H9 (cell line): Measurements from ENCODE around the gene CREB3L4. TPM values are rescaled to one million over a fixed set of nuclear protein-coding genes. Genes with fewer than 3 reads are reported as not detected.
A peak's percentile ranks its signal among the peaks of the same experiment; 100 is the strongest.

ENCODE experiments used
- DNase-seq: peaks from one replicate; pipeline ENCODE4 v3.0.0-alpha.2; 2017
- H2AFZ ChIP-seq: one replicate; pipeline ENCODE4 v1.6.1; 2013; ENCODE audit warnings: mild to moderate bottlenecking, low read length, control low read depth, moderate library complexity
- H2AK5ac ChIP-seq: 2 replicates; pipeline ENCODE4 v1.6.1; 2013; ENCODE audit warnings: low read length, control low read depth, mixed read lengths; ENCODE audit not compliant: insufficient read length
- H2BK120ac ChIP-seq: one replicate; pipeline ENCODE4 v1.6.1; 2013; ENCODE audit warnings: low read depth, mild to moderate bottlenecking, low read length, control low read depth, inconsistent platforms; ENCODE audit not compliant: poor library complexity, severe bottlenecking
- H2BK12ac ChIP-seq: 2 replicates; pipeline ENCODE4 v1.6.1; 2013; ENCODE audit warnings: low read length, control low read depth, mixed read lengths, low read depth; ENCODE audit not compliant: insufficient read length
- H2BK15ac ChIP-seq: 2 replicates; pipeline ENCODE4 v1.6.1; 2013; ENCODE audit warnings: low read depth, low read length, control low read depth
- H2BK20ac ChIP-seq: one replicate; pipeline ENCODE4 v1.6.1; 2013; ENCODE audit warnings: low read depth, mild to moderate bottlenecking, low read length, control low read depth, inconsistent platforms; ENCODE audit not compliant: poor library complexity, severe bottlenecking
- H2BK5ac ChIP-seq: 2 replicates; pipeline ENCODE4 v1.6.1; 2013; ENCODE audit warnings: low read length, control low read depth, mixed read lengths; ENCODE audit not compliant: insufficient read length
- H3K14ac ChIP-seq: 2 replicates; pipeline ENCODE4 v1.6.1; 2013; ENCODE audit warnings: low read length, control low read depth; ENCODE audit not compliant: insufficient read depth
- H3K18ac ChIP-seq: 2 replicates; pipeline ENCODE4 v1.6.1; 2013; ENCODE audit warnings: low read depth, mild to moderate bottlenecking, mixed read lengths, low read length, control low read depth; ENCODE audit not compliant: insufficient read length
- H3K23ac ChIP-seq: 2 replicates; pipeline ENCODE4 v1.6.1; 2013; ENCODE audit warnings: low read length, control low read depth, mixed read lengths, low read depth; ENCODE audit not compliant: insufficient read length
- H3K23me2 ChIP-seq: 2 replicates; pipeline ENCODE4 v1.6.1; 2013; ENCODE audit warnings: low read depth, mild to moderate bottlenecking, mixed read lengths, low read length, control low read depth; ENCODE audit not compliant: insufficient read length, poor library complexity, severe bottlenecking
- H3K27ac ChIP-seq: 2 replicates; pipeline ENCODE4 v1.5.1; 2013; ENCODE audit warnings: low read length, control low read depth, mixed read lengths, low read depth; ENCODE audit not compliant: insufficient read length
- H3K27me3 ChIP-seq: 2 replicates; pipeline ENCODE4 v1.6.1; 2013; ENCODE audit warnings: low read length, control low read depth, inconsistent platforms; ENCODE audit not compliant: insufficient read depth
- H3K4ac ChIP-seq: 2 replicates; pipeline ENCODE4 v1.6.1; 2013; ENCODE audit warnings: low read depth, mild to moderate bottlenecking, control low read depth, inconsistent platforms, low read length, moderate library complexity
- H3K4me1 ChIP-seq: 2 replicates; pipeline ENCODE4 v1.6.1; 2013; ENCODE audit warnings: low read length, control low read depth, inconsistent platforms; ENCODE audit not compliant: insufficient read depth
- H3K4me2 ChIP-seq: 2 replicates; pipeline ENCODE4 v1.6.1; 2013; ENCODE audit warnings: low read length, control low read depth, mixed read lengths; ENCODE audit not compliant: insufficient read length, insufficient read depth
- H3K56ac ChIP-seq: 2 replicates; pipeline ENCODE4 v1.6.1; 2013; ENCODE audit warnings: low read depth, mild to moderate bottlenecking, mixed read lengths, low read length, control low read depth; ENCODE audit not compliant: insufficient read length
- H3K79me1 ChIP-seq: 2 replicates; pipeline ENCODE4 v1.6.1; 2013; ENCODE audit warnings: low read depth, mild to moderate bottlenecking, moderate library complexity, low read length, control low read depth, inconsistent platforms; ENCODE audit not compliant: insufficient read depth, poor library complexity, severe bottlenecking
- H3K79me2 ChIP-seq: 2 replicates; pipeline ENCODE4 v1.6.1; 2013; ENCODE audit warnings: low read length, control low read depth, inconsistent platforms; ENCODE audit not compliant: insufficient read depth
- H3K9ac ChIP-seq: 2 replicates; pipeline ENCODE4 v1.6.1; 2013; ENCODE audit warnings: low read length, control low read depth, mixed read lengths; ENCODE audit not compliant: insufficient read length; ENCODE audit errors: extremely low read depth
- H3K9me3 ChIP-seq: one replicate; pipeline ENCODE4 v1.6.1; 2013; ENCODE audit warnings: low read depth, low read length, inconsistent platforms; ENCODE audit not compliant: control insufficient read depth
- H3T11ph ChIP-seq: one replicate; pipeline ENCODE4 v1.6.1; 2013; ENCODE audit warnings: mild to moderate bottlenecking, low read length, control low read depth, inconsistent platforms
- H4K20me1 ChIP-seq: one replicate; pipeline ENCODE4 v1.6.1; 2013; ENCODE audit not compliant: control insufficient read depth, insufficient read length, insufficient read depth
- H4K5ac ChIP-seq: 2 replicates; pipeline ENCODE4 v1.6.1; 2013; ENCODE audit warnings: low read depth, mild to moderate bottlenecking, mixed read lengths, low read length, control low read depth; ENCODE audit not compliant: insufficient read length
- H4K8ac ChIP-seq: replicated peaks from 2 replicates; pipeline ENCODE4 v1.6.1; 2013; ENCODE audit warnings: low read length, control low read depth, mixed read lengths, low read depth; ENCODE audit not compliant: insufficient read length
- H4K91ac ChIP-seq: 2 replicates; pipeline ENCODE4 v1.6.1; 2013; ENCODE audit warnings: low read depth, mild to moderate bottlenecking, moderate library complexity, mixed read lengths, low read length, control low read depth; ENCODE audit not compliant: insufficient read length
- H3K27ac Mint-ChIP-seq, 3 experiments: 2 replicates in 2 of 3; 3 replicates in 1 of 3; pipeline ENCODE4 v1.8.0; 2020 to 2021; ENCODE audit warnings: mixed read lengths in 3 of 3, mild to moderate bottlenecking in 1 of 3, moderate library complexity in 1 of 3
- H3K27me3 Mint-ChIP-seq: 2 replicates; pipeline ENCODE4 v1.8.0; 2021; ENCODE audit warnings: low read depth, mild to moderate bottlenecking, moderate library complexity, mixed read lengths
- H3K36me3 Mint-ChIP-seq, 3 experiments: 2 replicates in 2 of 3; 3 replicates in 1 of 3; pipeline ENCODE4 v1.8.0; 2020 to 2021; ENCODE audit warnings: low read depth in 3 of 3, mixed read lengths in 3 of 3; ENCODE audit not compliant: insufficient read depth in 1 of 3
- H3K4me1 Mint-ChIP-seq, 2 experiments: 2 replicates each; pipeline ENCODE4 v1.8.0; 2020; ENCODE audit warnings: mixed read lengths in 2 of 2
- H3K4me3 Mint-ChIP-seq, 2 experiments: 2 replicates in 1 of 2; 3 replicates in 1 of 2; pipeline ENCODE4 v1.8.0; 2020 to 2021; ENCODE audit warnings: mild to moderate bottlenecking in 2 of 2, mixed read lengths in 2 of 2, moderate library complexity in 1 of 2
- H3K9me3 Mint-ChIP-seq, 2 experiments: 2 replicates in 1 of 2; 3 replicates in 1 of 2; pipeline ENCODE4 v1.8.0; 2020; ENCODE audit warnings: mild to moderate bottlenecking in 2 of 2, mixed read lengths in 2 of 2, moderate library complexity in 1 of 2
- CTCF ChIP-seq: fragments of 200-600 bp; sonication (generic); conservative IDR thresholded peaks from 3 replicates; pipeline ENCODE4 v1.8.0; 2021; ENCODE audit warnings: antibody characterized with exemption, mild to moderate bottlenecking
- WGBS: extraction: QIAGEN DNeasy Blood & Tissue Kit; methylation state at CpG from one replicate; pipeline ENCODE4 v1.1.7; 2013; ENCODE audit warnings: missing lambda C conversion rate, low lambda C conversion rate, mixed read lengths; ENCODE audit not compliant: insufficient read length; ENCODE audit errors: extremely low coverage; 5-methylcytosine and 5-hydroxymethylcytosine counted together
- total RNA-seq: library from RNA; stranded (reverse); gene quantifications from 2 replicates; pipeline ENCODE4 v1.2.1, GENCODE V29; 2021

The CREB3L4 gene
- total RNA-seq, 1 experiment from 2014 or later, result 27.6 TPM

- H3K27ac Mint-ChIP-seq, result peak within 1 kb of the TSS; percentile 97
- no peak within 1 kb of the TSS for H3T11ph ChIP-seq
- no peak within 1 kb of the TSS for H3K27ac ChIP-seq
- H3K36me3 Mint-ChIP-seq, result peaks cover 18 to 36% (median 34%) of the 10 kb centered on the region in 3 experiments
- no peak within 1 kb of the TSS for H2BK120ac ChIP-seq
- DNase-seq, result peak; percentile 93
- no peak within 1 kb of the TSS for H2BK15ac ChIP-seq
- peaks cover 18% of the 10 kb centered on the region for H3K23me2 ChIP-seq
- no peak within 1 kb of the TSS for H3K4ac ChIP-seq
- peak within 1 kb of the TSS; percentile 80 for H3K9ac ChIP-seq
- no peaks in the 10 kb centered on the region for H3K79me1 ChIP-seq
- H3K79me2 ChIP-seq, result peaks cover 3% of the 10 kb centered on the region; the same call in 1 of the 2 replicates
- peak within 1 kb of the TSS; percentile 22 for H3K18ac ChIP-seq
- peak within 1 kb of the TSS; percentile 100 for H2AFZ ChIP-seq
- peak within 1 kb of the TSS; percentile 84 for H3K4me2 ChIP-seq
- H3K4me1 Mint-ChIP-seq, result peaks cover 17 to 18% of the 10 kb centered on the region in 2 experiments
- H3K27me3 ChIP-seq, result no peaks in the 10 kb centered on the region
- no peaks in the 10 kb centered on the region for H3K27me3 Mint-ChIP-seq
- H4K5ac ChIP-seq, result no peak within 1 kb of the TSS
- no peaks in the 10 kb centered on the region for H3K4me1 ChIP-seq
- H3K4me3 Mint-ChIP-seq, result peak within 1 kb of the TSS; percentile 88 to 97
- H3K56ac ChIP-seq, result no peak within 1 kb of the TSS
- no peak within 1 kb of the TSS for H2BK20ac ChIP-seq
- H3K14ac ChIP-seq, result peak within 1 kb of the TSS; percentile 34
- H2AK5ac ChIP-seq, result no peak within 1 kb of the TSS
- H2BK5ac ChIP-seq, result no peak within 1 kb of the TSS
- H2BK12ac ChIP-seq, result no peak within 1 kb of the TSS
- H4K91ac ChIP-seq, result no peak within 1 kb of the TSS
- H3K9me3 ChIP-seq, result no peaks in the 10 kb centered on the region
- no peaks in the 10 kb centered on the region for H4K20me1 ChIP-seq
- no peak within 1 kb of the TSS for H3K23ac ChIP-seq
- H3K9me3 Mint-ChIP-seq, result no peaks in the 10 kb centered on the region; a peak in 1 of 5 replicates
- H4K8ac ChIP-seq, result no peak within 1 kb of the TSS
- TF ChIP-seq CTCF, result no peak
- WGBS, result no CpG with 5 or more reads among the region's 32 CpGs
These were observed 18.4 kb downstream of the CREB3L4 start, which contains the start of gene RAB13 for GRCh38 chr1:153985941-153986761. Gene RAB13, minus strand, starts transcription at chr1:153986339. Its CDS starts 103 bp downstream, at chr1:153986236.
